PC-9 (cell line): ENCODE data around the gene FAM3B. TPM values are rescaled to one million over a fixed set of nuclear protein-coding genes. Genes with fewer than 3 reads are reported as not detected.

ENCODE experiments used
- BruUV-seq: library from RNA; stranded (reverse); fragments of 400-500 nt; replicated peaks from 2 replicates; lab custom pipeline; 2021; lab: Mats Ljungman, UMichigan
- CTCF ChIA-PET: fragments of 300-600 bp; sonication (Branson Sonifier 250); formaldehyde crosslinking; loops from one replicate; lab custom pipeline; 2022; ENCODE audit warnings: antibody characterized with exemption; lab: Charles Lee
- POLR2A ChIA-PET: fragments of 300-600 bp; sonication (Branson Sonifier 250); formaldehyde crosslinking; loops from one replicate; lab custom pipeline; 2022; ENCODE audit warnings: antibody characterized with exemption; ENCODE audit not compliant: unreplicated experiment; lab: Charles Lee
- DNase-seq, 2 experiments: peaks; one replicate each; pipeline versions ENCODE4 v3.0.0 to v3.0.0-alpha.2; 2015 to 2022; ENCODE audit warnings: mixed read lengths in 1 of 2
- H2AFZ ChIP-seq: fragments of 200-600 bp; sonication (generic); 2 replicates; pipeline ENCODE4 v1.8.1; 2017; ENCODE audit warnings: antibody characterized with exemption
- H3F3A ChIP-seq: fragments of 200-600 bp; sonication (generic); 2 replicates; pipeline ENCODE4 v1.8.1; 2017; ENCODE audit warnings: antibody characterized with exemption, mild to moderate bottlenecking, low read depth; ENCODE audit not compliant: insufficient read depth
- H3K27ac ChIP-seq: fragments of 200-600 bp; sonication (generic); 2 replicates; pipeline ENCODE4 v1.6.1; 2016; ENCODE audit warnings: mixed run types
- H3K27me3 ChIP-seq: fragments of 200-600 bp; sonication (generic); 2 replicates; pipeline ENCODE4 v1.6.1; 2016; ENCODE audit warnings: low read depth, mixed run types; ENCODE audit not compliant: insufficient read depth
- H3K36me3 ChIP-seq: fragments of 200-600 bp; sonication (generic); 2 replicates; pipeline ENCODE4 v1.6.1; 2016; ENCODE audit warnings: low read depth, mixed run types
- H3K4me1 ChIP-seq: fragments of 200-600 bp; sonication (generic); replicated peaks from 2 replicates; pipeline ENCODE4 v1.6.1; 2016; ENCODE audit warnings: mixed run types; ENCODE audit not compliant: insufficient read depth
- H3K4me2 ChIP-seq: fragments of 200-600 bp; sonication (generic); 2 replicates; pipeline ENCODE4 v1.6.1; 2017; ENCODE audit warnings: mixed run types
- H3K4me3 ChIP-seq: fragments of 200-600 bp; sonication (generic); 2 replicates; pipeline ENCODE4 v1.6.1; 2016; ENCODE audit warnings: mixed run types
- H3K79me2 ChIP-seq: fragments of 200-600 bp; sonication (generic); 2 replicates; pipeline ENCODE4 v1.6.1; 2017; ENCODE audit warnings: low read depth, mixed run types
- H3K9me2 ChIP-seq: fragments of 200-600 bp; sonication (generic); 2 replicates; pipeline ENCODE4 v1.8.1; 2017; ENCODE audit warnings: mild to moderate bottlenecking; ENCODE audit not compliant: insufficient read depth
- H3K9me3 ChIP-seq: fragments of 200-600 bp; sonication (generic); 2 replicates; pipeline ENCODE4 v1.8.1; 2016; ENCODE audit warnings: low read depth; ENCODE audit not compliant: insufficient read depth
- H4K20me1 ChIP-seq: fragments of 200-600 bp; sonication (generic); 2 replicates; pipeline ENCODE4 v1.8.1; 2017; ENCODE audit not compliant: insufficient read depth
- EZH2 ChIP-seq: fragments of 200-600 bp; sonication (generic); IDR thresholded peaks from 2 replicates; pipeline ENCODE4 v1.8.0; 2017; ENCODE audit warnings: antibody characterized with exemption, low read depth
- intact Hi-C: fragments of 100-400 bp; cut with micrococcal nuclease; formaldehyde crosslinking; loops from one replicate; pipeline ENCODE4 v1.10.0; 2022; ENCODE audit not compliant: unreplicated experiment
- total RNA-seq: library from RNA; stranded (reverse); gene quantifications from 2 replicates; pipeline ENCODE4 v1.2.3, GENCODE V29; 2021
- TF ChIP-seq, protein P1 (sequence below): fragments of 200-600 bp; sonication (generic); conservative IDR thresholded peaks from 2 replicates; pipeline ENCODE4 v1.6.1; 2017; ENCODE audit warnings: mixed run types, antibody characterized with exemption, mild to moderate bottlenecking, moderate library complexity

The FAM3B gene
- total RNA-seq, 1 experiment from 2014 or later = not detected

DNA sequence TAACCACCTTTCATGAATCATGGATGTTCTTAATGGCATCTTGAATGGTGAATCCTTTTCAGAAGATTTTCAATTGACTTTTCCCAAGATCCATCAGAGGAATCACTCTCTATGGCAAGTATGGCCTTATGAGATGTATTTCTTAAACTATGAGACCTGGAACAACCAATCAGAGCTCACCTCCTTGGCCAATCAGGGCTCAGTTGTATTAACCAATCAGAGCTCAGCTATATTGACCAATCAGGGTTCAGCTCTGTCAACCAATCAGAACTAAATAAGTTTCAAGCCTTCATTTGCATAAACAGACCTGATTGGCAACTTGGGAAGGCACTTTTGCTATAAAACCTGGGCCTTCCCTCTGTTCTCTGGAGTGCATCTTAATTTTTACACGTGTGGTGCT is 13.6 kb upstream of the FAM3B start:
- Histone ChIP-seq H3K4me1 (no peaks in the 10 kb centered on the region), H3K36me3 (no peaks in the 10 kb centered on the region), H2AFZ (no peak overlapping the region), H3K79me2 (no peaks in the 10 kb centered on the region), H4K20me1 (no peaks in the 10 kb centered on the region), H3K9me2 (no peaks in the 10 kb centered on the region), H3F3A (no peaks in the 10 kb centered on the region), H3K4me2 (no peak overlapping the region), H3K4me3 (no peak overlapping the region), H3K27ac (no peak overlapping the region), H3K9me3 (no peaks in the 10 kb centered on the region), H3K27me3 (no peaks in the 10 kb centered on the region; the same call in 1 of the 2 replicates)
- TF ChIP-seq EZH2 = no peak
- TF ChIP-seq, protein P1, sequence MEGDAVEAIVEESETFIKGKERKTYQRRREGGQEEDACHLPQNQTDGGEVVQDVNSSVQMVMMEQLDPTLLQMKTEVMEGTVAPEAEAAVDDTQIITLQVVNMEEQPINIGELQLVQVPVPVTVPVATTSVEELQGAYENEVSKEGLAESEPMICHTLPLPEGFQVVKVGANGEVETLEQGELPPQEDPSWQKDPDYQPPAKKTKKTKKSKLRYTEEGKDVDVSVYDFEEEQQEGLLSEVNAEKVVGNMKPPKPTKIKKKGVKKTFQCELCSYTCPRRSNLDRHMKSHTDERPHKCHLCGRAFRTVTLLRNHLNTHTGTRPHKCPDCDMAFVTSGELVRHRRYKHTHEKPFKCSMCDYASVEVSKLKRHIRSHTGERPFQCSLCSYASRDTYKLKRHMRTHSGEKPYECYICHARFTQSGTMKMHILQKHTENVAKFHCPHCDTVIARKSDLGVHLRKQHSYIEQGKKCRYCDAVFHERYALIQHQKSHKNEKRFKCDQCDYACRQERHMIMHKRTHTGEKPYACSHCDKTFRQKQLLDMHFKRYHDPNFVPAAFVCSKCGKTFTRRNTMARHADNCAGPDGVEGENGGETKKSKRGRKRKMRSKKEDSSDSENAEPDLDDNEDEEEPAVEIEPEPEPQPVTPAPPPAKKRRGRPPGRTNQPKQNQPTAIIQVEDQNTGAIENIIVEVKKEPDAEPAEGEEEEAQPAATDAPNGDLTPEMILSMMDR = no peak
- intact Hi-C loops = no loop called here
- POLR2A ChIA-PET = no interaction called here
- CTCF ChIA-PET = no interaction called here
- DNase-seq = no peak
- no TSS peak for BruUV-seq

DNA sequence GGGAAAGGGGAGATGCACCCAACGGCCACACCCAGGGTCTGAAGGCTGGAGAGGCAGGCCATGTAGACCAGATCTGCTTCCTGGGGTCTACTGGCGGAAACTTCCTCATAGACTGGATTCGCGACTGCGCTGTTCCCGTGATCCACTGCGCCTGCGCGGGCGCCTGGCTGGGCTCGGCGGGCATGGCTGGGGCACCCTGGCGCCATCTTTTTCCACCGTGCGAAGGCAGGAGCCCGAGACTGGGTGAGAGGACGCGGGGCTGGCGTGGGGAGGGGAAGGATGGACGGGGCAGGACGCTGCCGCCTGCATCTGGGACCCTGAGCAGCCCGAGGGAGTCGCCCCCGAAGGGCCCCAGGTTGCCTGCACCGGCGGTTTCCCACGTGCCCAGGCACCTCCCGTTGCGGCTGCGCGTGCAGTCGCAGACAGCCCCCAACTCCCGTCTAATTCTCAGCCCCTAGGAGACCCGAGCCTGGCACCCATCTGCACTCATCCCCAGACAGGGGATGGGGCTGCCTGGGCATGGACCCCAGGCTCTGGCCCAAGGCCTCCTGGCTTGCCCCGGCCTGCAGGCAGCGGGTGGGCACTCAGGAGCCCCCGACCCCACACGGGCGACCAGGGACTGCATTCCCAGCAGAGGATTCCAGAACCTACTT is 12.4 kb upstream of the FAM3B start:
- H3K36me3 ChIP-seq = no peaks in the 10 kb centered on the region
- H3K9me2 ChIP-seq = no peaks in the 10 kb centered on the region
- H4K20me1 ChIP-seq = no peaks in the 10 kb centered on the region
- ChIA-PET CTCF (no interaction called here), POLR2A (no interaction called here)
- no TSS peak for BruUV-seq
- H3K79me2 ChIP-seq = no peaks in the 10 kb centered on the region
- no peaks in the 10 kb centered on the region for H3K4me1 ChIP-seq
- no peak for DNase-seq
- no peak overlapping the region for H3K4me2 ChIP-seq
- TF ChIP-seq EZH2 = no peak
- TF ChIP-seq, protein P1 = no peak
- H3F3A ChIP-seq = no peaks in the 10 kb centered on the region
- peaks cover 3% of the 10 kb centered on the region; the same call in 1 of the 2 replicates for H3K27me3 ChIP-seq
- intact Hi-C loops = no loop called here
- H3K4me3 ChIP-seq = no peak overlapping the region
- H3K27ac ChIP-seq = no peak overlapping the region
- H3K9me3 ChIP-seq = no peaks in the 10 kb centered on the region
- H2AFZ ChIP-seq = no peak overlapping the region

DNA sequence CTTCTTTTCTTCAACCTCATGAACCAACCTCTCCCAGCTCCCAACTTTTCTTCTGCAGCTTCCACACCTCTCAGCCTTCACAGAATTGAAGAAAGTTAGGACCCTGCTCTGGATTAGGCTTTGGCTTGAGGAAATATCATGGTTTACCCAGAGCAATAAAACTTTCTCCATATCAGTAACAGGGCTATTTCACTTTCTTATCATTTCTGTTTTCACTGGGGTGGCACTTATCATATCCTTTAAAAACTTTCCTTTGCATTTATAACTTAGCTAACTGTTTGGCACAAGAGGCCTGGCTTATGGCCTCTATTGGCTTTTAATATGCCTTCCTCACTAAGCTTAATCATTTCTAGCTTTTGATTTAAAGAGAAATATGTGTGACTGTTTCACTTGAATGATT is 9.4 kb upstream of the FAM3B start:
- no TSS peak for BruUV-seq
- DNase-seq = no peak
- peaks cover 14% of the 10 kb centered on the region for H3K27me3 ChIP-seq
- H3F3A ChIP-seq = no peaks in the 10 kb centered on the region
- TF ChIP-seq EZH2 = no peak
- TF ChIP-seq, protein P1 = no peak
- POLR2A ChIA-PET = interaction anchor here (0.6 kb wide), 1 partner anchor 89 kb away, joined by 4 read pairs; no protein-coding TSS in a partner anchor
- no peaks in the 10 kb centered on the region for H3K9me3 ChIP-seq
- intact Hi-C loops = no loop called here
- no peaks in the 10 kb centered on the region for H3K9me2 ChIP-seq
- no peak overlapping the region for H2AFZ ChIP-seq
- H4K20me1 ChIP-seq = no peaks in the 10 kb centered on the region
- H3K79me2 ChIP-seq = no peaks in the 10 kb centered on the region
- no peak overlapping the region for H3K27ac ChIP-seq
- no peaks in the 10 kb centered on the region for H3K4me1 ChIP-seq
- no peak overlapping the region for H3K4me3 ChIP-seq
- no peaks in the 10 kb centered on the region for H3K36me3 ChIP-seq
- CTCF ChIA-PET = no interaction called here
- no peak overlapping the region for H3K4me2 ChIP-seq
